Measurements from ENCODE around the gene ROR2.

ROR2 gene

GRCh38 chr9:91786132-91786896, 163.7 kb downstream of the ROR2 start:
- WGBS, 2 donors (ENCODE audit: extremely low coverage in 2 of 2, insufficient read length in 2 of 2, insufficient replicate concordance in 1 of 2): no CpG with 5 or more reads among the region's 6 CpGs

GRCh38 chr9:91785447-91785842, 164.6 kb downstream of the ROR2 start:
- Histone ChIP-seq H3K4me2 (ENCODE audit: insufficient read depth, low read length, poor library complexity, severe bottlenecking) (no peak overlapping the region), H3K14ac (ENCODE audit: low read length) (no peak overlapping the region), H3K79me1 (ENCODE audit: low read depth, low read length) (peaks cover 4% of the 10 kb centered on the region), H3K4me1 (ENCODE audit: control insufficient read depth in 2 of 2, insufficient read depth in 1 of 2, low read depth in 1 of 2, low read length in 2 of 2) (peaks cover 4 to 7% of the 10 kb centered on the region in 2 donors), H3K27me3 (ENCODE audit: control insufficient read depth in 3 of 3, insufficient read depth in 3 of 3, low read depth in 1 of 3, low read length in 3 of 3) (no peaks in the 10 kb centered on the region), H2BK120ac (ENCODE audit: low read depth, low read length) (no peak overlapping the region), H3K9ac (ENCODE audit: low read depth, low read length, poor library complexity) (no peak overlapping the region), H4K8ac (ENCODE audit: low read depth, low read length) (no peak overlapping the region), H3K9me3 (replicated peaks in 1 of 2; ENCODE audit: control insufficient read depth in 2 of 2, insufficient read depth in 1 of 2, low read depth in 1 of 2, low read length in 2 of 2) (peaks cover 3 to 27% of the 10 kb centered on the region in 2 donors), H2BK5ac (ENCODE audit: low read length) (no peak overlapping the region), H2BK15ac (ENCODE audit: low read length) (no peak overlapping the region), H4K91ac (ENCODE audit: low read depth, low read length, poor library complexity) (no peak overlapping the region), H3K4ac (ENCODE audit: low read length) (no peak overlapping the region), H2BK12ac (ENCODE audit: low read length) (no peak overlapping the region), H3K36me3 (replicated peaks in 1 of 2; ENCODE audit: control insufficient read depth in 2 of 2, insufficient read depth in 2 of 2, low read length in 2 of 2) (peaks cover 2 to 10% of the 10 kb centered on the region in 2 donors), H3K23ac (ENCODE audit: low read depth, low read length, poor library complexity) (no peak overlapping the region), H3K18ac (ENCODE audit: low read length) (no peak overlapping the region), H3K27ac (replicated peaks; ENCODE audit: low read length) (no peak overlapping the region), H3K4me3 (ENCODE audit: low read length in 2 of 2) (no peak overlapping the region), H2AFZ (ENCODE audit: low read length) (no peak overlapping the region), H2AK5ac (ENCODE audit: low read depth, low read length) (no peak overlapping the region)
- DNase-seq (ENCODE audit: low spot score): no peak
- WGBS, 2 donors (ENCODE audit: extremely low coverage in 2 of 2, insufficient read length in 2 of 2, insufficient replicate concordance in 1 of 2): no CpG with 5 or more reads among the region's 5 CpGs

More at GRCh38 chr9:91786132-91786896, 163.7 kb downstream of the ROR2 start:
- no peak overlapping the region for H2AFZ ChIP-seq (ENCODE audit: low read length)
- H3K4me1 ChIP-seq (ENCODE audit: control insufficient read depth in 2 of 2, insufficient read depth in 1 of 2, low read depth in 1 of 2, low read length in 2 of 2): peaks cover 4% of the 10 kb centered on the region in 2 donors
- H3K27me3 ChIP-seq (ENCODE audit: control insufficient read depth in 3 of 3, insufficient read depth in 3 of 3, low read depth in 1 of 3, low read length in 3 of 3): no peaks in the 10 kb centered on the region
- H4K91ac ChIP-seq (ENCODE audit: low read depth, low read length, poor library complexity): no peak overlapping the region
- no peak overlapping the region for H3K9ac ChIP-seq (ENCODE audit: low read depth, low read length, poor library complexity)
- H2BK15ac ChIP-seq (ENCODE audit: low read length): no peak overlapping the region
- no peak overlapping the region for H4K8ac ChIP-seq (ENCODE audit: low read depth, low read length)
- H2BK120ac ChIP-seq (ENCODE audit: low read depth, low read length): no peak overlapping the region
- H3K9me3 ChIP-seq (replicated peaks in 1 of 2; ENCODE audit: control insufficient read depth in 2 of 2, insufficient read depth in 1 of 2, low read depth in 1 of 2, low read length in 2 of 2): peaks cover 3 to 27% of the 10 kb centered on the region in 2 donors
- no peak overlapping the region for H3K23ac ChIP-seq (ENCODE audit: low read depth, low read length, poor library complexity)
- no peak overlapping the region for H2AK5ac ChIP-seq (ENCODE audit: low read depth, low read length)
- no peak overlapping the region for H2BK12ac ChIP-seq (ENCODE audit: low read length)
- no peak for DNase-seq (ENCODE audit: low spot score)
- H3K36me3 ChIP-seq (replicated peaks in 1 of 2; ENCODE audit: control insufficient read depth in 2 of 2, insufficient read depth in 2 of 2, low read length in 2 of 2): peaks cover 2 to 10% of the 10 kb centered on the region in 2 donors
- H3K14ac ChIP-seq (ENCODE audit: low read length): no peak overlapping the region
- H3K4me2 ChIP-seq (ENCODE audit: insufficient read depth, low read length, poor library complexity, severe bottlenecking): no peak overlapping the region
- H3K79me1 ChIP-seq (ENCODE audit: low read depth, low read length): peaks cover 4% of the 10 kb centered on the region
- no peak overlapping the region for H3K27ac ChIP-seq (replicated peaks; ENCODE audit: low read length)
- H3K4ac ChIP-seq (ENCODE audit: low read length): no peak overlapping the region
- no peak overlapping the region for H3K4me3 ChIP-seq (ENCODE audit: low read length in 2 of 2)
- H3K18ac ChIP-seq (ENCODE audit: low read length): no peak overlapping the region
- H2BK5ac ChIP-seq (ENCODE audit: low read length): no peak overlapping the region

DNA sequence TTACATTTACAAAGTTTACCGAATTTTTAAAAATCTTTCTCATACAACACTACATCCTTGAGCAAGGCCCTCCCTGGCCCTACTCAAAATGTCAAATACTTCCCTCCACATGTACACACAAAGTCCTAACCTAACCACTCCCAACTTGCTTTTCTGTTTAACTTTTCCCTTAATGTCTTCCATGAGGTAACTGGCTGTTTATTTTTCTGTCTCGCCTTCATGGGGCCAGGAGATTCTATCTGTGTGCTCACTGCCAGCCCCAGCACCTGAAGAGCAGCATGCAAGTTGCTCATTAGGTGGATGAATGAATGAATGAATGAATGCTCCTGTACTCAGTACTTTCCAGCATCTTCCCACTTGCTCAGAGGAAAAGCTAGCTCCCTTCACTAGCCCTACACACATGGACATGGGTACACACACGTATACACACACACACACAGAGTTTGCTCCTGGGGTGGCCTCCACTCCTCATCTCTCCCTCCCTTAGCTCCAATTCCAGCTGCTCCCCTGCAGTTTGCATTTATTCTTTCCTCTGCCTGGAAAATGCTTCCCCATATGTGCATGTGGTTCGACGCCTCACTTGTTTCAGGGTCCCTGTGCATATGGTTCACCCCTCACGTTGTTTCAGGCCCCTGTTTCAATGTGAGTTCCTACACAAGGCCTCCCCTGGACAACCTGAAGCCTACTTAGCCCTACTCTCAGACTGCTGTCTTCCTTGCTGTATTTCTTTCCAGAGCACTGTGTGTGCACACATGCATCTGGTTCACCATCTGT, 165.2 kb downstream of the ROR2 start:
- no peak overlapping the region for H3K14ac ChIP-seq (ENCODE audit: low read length)
- no peak for DNase-seq (ENCODE audit: low spot score)
- H2AFZ ChIP-seq (ENCODE audit: low read length): no peak overlapping the region
- no peak overlapping the region for H2BK120ac ChIP-seq (ENCODE audit: low read depth, low read length)
- no peak overlapping the region for H3K27ac ChIP-seq (replicated peaks; ENCODE audit: low read length)
- peaks cover 4 to 7% of the 10 kb centered on the region in 2 donors for H3K4me1 ChIP-seq (ENCODE audit: control insufficient read depth in 2 of 2, insufficient read depth in 1 of 2, low read depth in 1 of 2, low read length in 2 of 2)
- H2BK15ac ChIP-seq (ENCODE audit: low read length): no peak overlapping the region
- peaks cover 3 to 27% of the 10 kb centered on the region in 2 donors for H3K9me3 ChIP-seq (replicated peaks in 1 of 2; ENCODE audit: control insufficient read depth in 2 of 2, insufficient read depth in 1 of 2, low read depth in 1 of 2, low read length in 2 of 2)
- no peak overlapping the region for H3K4me3 ChIP-seq (ENCODE audit: low read length in 2 of 2)
- no peak overlapping the region for H4K91ac ChIP-seq (ENCODE audit: low read depth, low read length, poor library complexity)
- no peak overlapping the region for H3K23ac ChIP-seq (ENCODE audit: low read depth, low read length, poor library complexity)
- no peak overlapping the region for H3K4ac ChIP-seq (ENCODE audit: low read length)
- no peaks in the 10 kb centered on the region for H3K27me3 ChIP-seq (ENCODE audit: control insufficient read depth in 3 of 3, insufficient read depth in 3 of 3, low read depth in 1 of 3, low read length in 3 of 3)
- no peak overlapping the region for H3K4me2 ChIP-seq (ENCODE audit: insufficient read depth, low read length, poor library complexity, severe bottlenecking)
- H2AK5ac ChIP-seq (ENCODE audit: low read depth, low read length): no peak overlapping the region
- H2BK12ac ChIP-seq (ENCODE audit: low read length): no peak overlapping the region
- no peak overlapping the region for H4K8ac ChIP-seq (ENCODE audit: low read depth, low read length)
- WGBS, 2 donors (ENCODE audit: extremely low coverage in 2 of 2, insufficient read length in 2 of 2, insufficient replicate concordance in 1 of 2): no CpG with 5 or more reads among the region's 6 CpGs
- no peak overlapping the region for H3K9ac ChIP-seq (ENCODE audit: low read depth, low read length, poor library complexity)
- peak overlapping the region; percentile 16 for H3K18ac ChIP-seq (ENCODE audit: low read length)
- peaks cover 2 to 10% of the 10 kb centered on the region in 2 donors for H3K36me3 ChIP-seq (replicated peaks in 1 of 2; ENCODE audit: control insufficient read depth in 2 of 2, insufficient read depth in 2 of 2, low read length in 2 of 2)
- H3K79me1 ChIP-seq (ENCODE audit: low read depth, low read length): peaks cover 4% of the 10 kb centered on the region
- H2BK5ac ChIP-seq (ENCODE audit: low read length): no peak overlapping the region
